Panc1 (cell line): ENCODE results near the gene NID1. TPM values are rescaled to one million over a fixed set of nuclear protein-coding genes. Genes with fewer than 3 reads are reported as not detected.

Experiments
- ATAC-seq: fragments of 200-7000 bp; cut with Tn5 transposase; 2 replicates; pipeline ENCODE4 v1.9.1; 2020; ENCODE audit warnings: mild to moderate bottlenecking, moderate library complexity
- BruUV-seq: library from RNA; stranded (reverse); fragments of 400-500 nt; replicated peaks from 2 replicates; lab custom pipeline; 2021; lab: Mats Ljungman, UMichigan
- CTCF ChIA-PET: fragments of 300-600 bp; sonication (Branson Sonifier 250); formaldehyde crosslinking; loops from one replicate; lab custom pipeline; 2022; ENCODE audit warnings: antibody characterized with exemption; lab: Charles Lee
- POLR2A ChIA-PET: fragments of 300-600 bp; sonication (Branson Sonifier 250); formaldehyde crosslinking; loops from one replicate; lab custom pipeline; 2022; ENCODE audit warnings: antibody characterized with exemption; lab: Charles Lee
- DNase-seq: peaks from one replicate; pipeline ENCODE4 v3.0.0-alpha.2; 2010; ENCODE audit warnings: low read depth, low spot score
- H3K27ac ChIP-seq: 2 replicates; pipeline ENCODE4 v1.5.1; 2011; ENCODE audit warnings: mild to moderate bottlenecking, low read length, inconsistent platforms
- H3K27me3 ChIP-seq: fragments of 200-500 bp; sonication (Bioruptor generic); 2 replicates; pipeline ENCODE4 v1.6.0; 2014; ENCODE audit warnings: low read length, inconsistent platforms; ENCODE audit not compliant: control insufficient read depth, insufficient read depth
- H3K36me3 ChIP-seq: fragments of 200-500 bp; sonication (Bioruptor generic); 2 replicates; pipeline ENCODE4 v1.5.1; 2014; ENCODE audit warnings: inconsistent platforms, mild to moderate bottlenecking, low read length, moderate library complexity; ENCODE audit not compliant: control insufficient read depth, insufficient read depth
- H3K4me1 ChIP-seq: 2 replicates; pipeline ENCODE4 v1.5.1; 2011; ENCODE audit warnings: inconsistent platforms, mild to moderate bottlenecking, low read length, moderate library complexity; ENCODE audit not compliant: control insufficient read depth, insufficient read depth
- H3K4me3 ChIP-seq, 2 experiments: 2 replicates each; pipeline ENCODE4 v1.5.1; 2011 to 2012; ENCODE audit warnings: low read depth in 2 of 2, low read length in 2 of 2, mild to moderate bottlenecking in 2 of 2, inconsistent platforms in 1 of 2, moderate library complexity in 1 of 2
- H3K9me3 ChIP-seq: fragments of 200-500 bp; sonication (Bioruptor generic); 2 replicates; pipeline ENCODE4 v1.5.1; 2014; ENCODE audit warnings: low read depth, mild to moderate bottlenecking, inconsistent platforms, low read length, moderate library complexity; ENCODE audit not compliant: control insufficient read depth, insufficient read depth
- CTCF ChIP-seq: fragments of 450-650 bp; IDR thresholded peaks from 2 replicates; pipeline ENCODE4 v1.5.1; 2017; ENCODE audit warnings: mild to moderate bottlenecking
- POLR2AphosphoS5 ChIP-seq: IDR thresholded peaks from 2 replicates; pipeline ENCODE4 v1.6.1; 2012; ENCODE audit warnings: mild to moderate bottlenecking, low read depth, low read length, moderate library complexity
- REST ChIP-seq, 2 experiments: IDR thresholded peaks; 2 replicates each; pipeline ENCODE4 v1.6.1; 2011 to 2012; ENCODE audit warnings: low read depth in 2 of 2, control low read depth in 1 of 2, low read length in 1 of 2, mild to moderate bottlenecking in 1 of 2, moderate library complexity in 1 of 2; ENCODE audit not compliant: insufficient read depth in 1 of 2
- SIN3A ChIP-seq: IDR thresholded peaks from 2 replicates; pipeline ENCODE4 v1.6.1; 2012; ENCODE audit warnings: low read depth, mild to moderate bottlenecking, low read length, moderate library complexity, borderline replicate concordance; ENCODE audit not compliant: insufficient read depth
- TCF7L2 ChIP-seq: IDR thresholded peaks from 2 replicates; pipeline ENCODE4 v1.6.1; 2011; ENCODE audit warnings: mild to moderate bottlenecking, low read depth, low read length, inconsistent platforms
- in situ Hi-C: cut with HindIII; loops from 2 replicates; pipeline ENCODE4 v1.10.0; 2016; ENCODE audit warnings: low sequenced_read_pairs, low pct_unique_long_range_greater_than_20kb
- intact Hi-C: fragments of 100-400 bp; cut with micrococcal nuclease; formaldehyde crosslinking; loops from one replicate; pipeline ENCODE4 v1.10.0; 2022; ENCODE audit not compliant: unreplicated experiment
- total RNA-seq: library from RNA; stranded (reverse); gene quantifications from one replicate; pipeline ENCODE4 v1.2.1, GENCODE V29; 2021; ENCODE audit not compliant: unreplicated experiment

The NID1 gene
- total RNA-seq, 1 experiment from 2014 or later: 89.3 TPM

- H3K36me3 ChIP-seq: no peaks in the 10 kb centered on the region
- no peak overlapping the region for H3K4me3 ChIP-seq
- in situ Hi-C loops (no loop called here), intact Hi-C loops (no loop called here)
- TF ChIP-seq CTCF: no peak
- DNase-seq: no peak
- CTCF ChIA-PET: no interaction called here
- no peaks in the 10 kb centered on the region for H3K4me1 ChIP-seq
- POLR2A ChIA-PET: no interaction called here
- ATAC-seq: peak; percentile 25
- H3K27ac ChIP-seq: peak overlapping the region; percentile 18
- BruUV-seq: no TSS peak
- H3K9me3 ChIP-seq: no peaks in the 10 kb centered on the region
- no peaks in the 10 kb centered on the region for H3K27me3 ChIP-seq
These were observed 110.3 kb downstream of the NID1 start for GRCh38 chr1:235954306-235955283.

- no peaks in the 10 kb centered on the region for H3K9me3 ChIP-seq
- in situ Hi-C loops: no loop called here
- ATAC-seq (peak; percentile 54; the same call in 1 of the 2 replicates), DNase-seq (no peak)
- CTCF ChIA-PET: no interaction called here
- POLR2A ChIA-PET: no interaction called here
- no peaks in the 10 kb centered on the region for H3K36me3 ChIP-seq
- BruUV-seq: no TSS peak
- H3K27me3 ChIP-seq: no peaks in the 10 kb centered on the region
- no peak overlapping the region for H3K4me3 ChIP-seq
- intact Hi-C loops: no loop called here
- no peak for TF ChIP-seq TCF7L2
- TF ChIP-seq SIN3A: no peak
- no peak for TF ChIP-seq REST (IDR thresholded peaks at IDR 0.05; ENCODE audit: insufficient read depth in 1 of 2, low read depth in 2 of 2, low read length in 1 of 2)
- no peak for TF ChIP-seq POLR2AphosphoS5
- TF ChIP-seq CTCF: no peak
- H3K4me1 ChIP-seq: no peaks in the 10 kb centered on the region
- H3K27ac ChIP-seq: peak overlapping the region; percentile 18
These were observed 111.1 kb downstream of the NID1 start for GRCh38 chr1:235953801-235954200.
